Stimulated activated CD4-positive, alpha-beta T cell treated with anti-CD3 and anti-CD28 coated beads, Interleukin-4, amount 100 ng/mL, for 24 hours (primary cell): ENCODE data around the gene CCP110.
A peak's percentile ranks its signal among the peaks of the same experiment; 100 is the strongest.

ENCODE experiments used
- DNase-seq: peaks from one replicate; pipeline ENCODE4 v3.0.0-alpha.2; 2020

Gene CCP110

GRCh38 chr16:19601083-19601976 is 77.6 kb downstream of the CCP110 start:
- DNase-seq: peak; percentile 34
